B cell (primary cell): Measurements from ENCODE around the gene SKAP1.

Experiments used
- CTCF ChIP-seq: fragments of 200-600 bp; IDR thresholded peaks from one replicate; pipeline ENCODE4 v1.8.0; 2022; ENCODE audit warnings: antibody characterized with exemption, mild to moderate bottlenecking
- EZH2 ChIP-seq: IDR thresholded peaks from 2 replicates; pipeline ENCODE4 v1.6.1; 2012; ENCODE audit warnings: borderline replicate concordance, low read depth, mild to moderate bottlenecking, moderate library complexity, low read length; ENCODE audit not compliant: insufficient read depth, poor library complexity, severe bottlenecking

DNA sequence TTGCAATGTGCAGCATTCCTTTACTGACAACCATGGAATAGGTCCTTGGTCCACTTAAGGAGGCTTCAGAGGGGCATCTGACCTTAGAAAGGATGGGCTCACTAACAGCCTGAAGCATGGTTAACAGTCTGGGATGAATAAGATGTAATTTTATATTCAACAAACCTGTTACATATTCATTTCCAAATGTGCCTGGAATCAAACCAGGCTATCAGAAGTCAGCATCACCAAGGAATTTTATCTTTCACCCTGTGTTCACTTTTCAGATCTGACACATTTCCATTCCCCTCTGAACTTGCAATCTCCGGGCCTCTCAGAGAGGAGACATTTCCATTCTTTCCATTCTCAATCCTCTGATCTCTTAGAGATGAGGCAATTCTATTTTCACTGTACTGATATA is 260.1 kb downstream of the SKAP1 start:
- no peak for TF ChIP-seq EZH2
- TF ChIP-seq CTCF, result no peak
